Measurements from ENCODE around the gene NWD2. TPM values are rescaled to one million over a fixed set of nuclear protein-coding genes. Genes with fewer than 3 reads are reported as not detected.

The NWD2 gene
- total RNA-seq, 2 donors from 2014 or later = 0.23 TPM; not detected in 1

DNA sequence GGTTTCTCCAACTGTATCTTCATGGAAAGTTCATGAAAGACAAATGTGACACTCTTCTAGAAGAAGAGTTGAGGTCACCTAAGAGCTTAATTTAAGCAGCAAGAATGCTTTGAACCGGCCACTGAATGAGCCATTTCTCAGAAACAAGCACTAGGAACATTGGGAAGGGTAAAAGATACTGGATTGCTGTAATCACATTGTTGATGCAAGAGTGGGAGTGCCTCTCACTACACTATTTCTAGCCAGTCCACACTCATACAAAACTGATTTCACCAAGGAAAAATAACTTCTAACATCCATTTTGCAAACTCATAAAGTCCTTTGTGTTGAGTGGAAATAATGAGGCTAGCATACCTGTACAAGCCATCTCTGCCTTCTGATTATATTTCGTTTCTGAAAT lies 221.3 kb downstream of the NWD2 start:
- Histone ChIP-seq H3K27me3 (replicated peaks; ENCODE audit: insufficient read depth) (no peaks in the 10 kb centered on the region), H3K4me3 (no peak overlapping the region), H3K27ac (no peak overlapping the region), H3K9me3 (no peaks in the 10 kb centered on the region), H3K4me1 (replicated peaks) (no peaks in the 10 kb centered on the region), H3K36me3 (no peaks in the 10 kb centered on the region)
- 96% methylated on average over 2 of the region's 2 CpGs for WGBS
- intact Hi-C loops (cut with DNase I) = no loop called here
- no peak for DNase-seq (ENCODE audit: low spot score)
- no peak for TF ChIP-seq POLR2A (IDR thresholded peaks at IDR 0.05)
- TF ChIP-seq, protein P1, sequence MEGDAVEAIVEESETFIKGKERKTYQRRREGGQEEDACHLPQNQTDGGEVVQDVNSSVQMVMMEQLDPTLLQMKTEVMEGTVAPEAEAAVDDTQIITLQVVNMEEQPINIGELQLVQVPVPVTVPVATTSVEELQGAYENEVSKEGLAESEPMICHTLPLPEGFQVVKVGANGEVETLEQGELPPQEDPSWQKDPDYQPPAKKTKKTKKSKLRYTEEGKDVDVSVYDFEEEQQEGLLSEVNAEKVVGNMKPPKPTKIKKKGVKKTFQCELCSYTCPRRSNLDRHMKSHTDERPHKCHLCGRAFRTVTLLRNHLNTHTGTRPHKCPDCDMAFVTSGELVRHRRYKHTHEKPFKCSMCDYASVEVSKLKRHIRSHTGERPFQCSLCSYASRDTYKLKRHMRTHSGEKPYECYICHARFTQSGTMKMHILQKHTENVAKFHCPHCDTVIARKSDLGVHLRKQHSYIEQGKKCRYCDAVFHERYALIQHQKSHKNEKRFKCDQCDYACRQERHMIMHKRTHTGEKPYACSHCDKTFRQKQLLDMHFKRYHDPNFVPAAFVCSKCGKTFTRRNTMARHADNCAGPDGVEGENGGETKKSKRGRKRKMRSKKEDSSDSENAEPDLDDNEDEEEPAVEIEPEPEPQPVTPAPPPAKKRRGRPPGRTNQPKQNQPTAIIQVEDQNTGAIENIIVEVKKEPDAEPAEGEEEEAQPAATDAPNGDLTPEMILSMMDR (IDR thresholded peaks at IDR 0.05) = no peak
- no peak for TF ChIP-seq POLR2AphosphoS5 (IDR thresholded peaks at IDR 0.05)

DNA sequence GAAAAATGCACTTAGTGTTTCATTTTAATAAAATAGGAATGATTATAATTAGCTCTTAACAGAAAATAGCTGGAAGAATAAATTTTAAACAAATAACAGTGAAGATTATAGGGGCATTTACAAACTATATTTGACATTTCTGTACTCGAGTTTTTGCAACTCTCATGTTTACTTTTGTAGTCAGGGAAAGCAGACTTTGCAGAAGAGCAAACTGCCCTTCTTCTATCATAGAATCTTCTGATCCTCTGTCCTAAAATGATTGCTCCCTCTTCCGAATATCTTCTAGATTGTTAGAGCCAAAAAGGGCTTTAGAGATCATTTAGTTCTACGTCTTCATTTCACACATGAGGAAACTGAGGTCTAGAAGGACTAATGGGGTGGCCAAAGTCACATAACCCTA lies 222.7 kb downstream of the NWD2 start:
- H3K4me3 ChIP-seq = no peak overlapping the region
- no peaks in the 10 kb centered on the region for H3K9me3 ChIP-seq
- H3K4me1 ChIP-seq (replicated peaks) = no peaks in the 10 kb centered on the region
- DNase-seq (ENCODE audit: low spot score) = no peak
- H3K27me3 ChIP-seq (replicated peaks; ENCODE audit: insufficient read depth) = no peaks in the 10 kb centered on the region
- no peaks in the 10 kb centered on the region for H3K36me3 ChIP-seq
- intact Hi-C loops (cut with DNase I) = no loop called here
- no peak for TF ChIP-seq POLR2A (IDR thresholded peaks at IDR 0.05)
- TF ChIP-seq POLR2AphosphoS5 (IDR thresholded peaks at IDR 0.05) = no peak
- TF ChIP-seq, protein P1 (IDR thresholded peaks at IDR 0.05) = no peak
- H3K27ac ChIP-seq = no peak overlapping the region
- WGBS = 57% methylated on average over 3 of the region's 3 CpGs

DNA sequence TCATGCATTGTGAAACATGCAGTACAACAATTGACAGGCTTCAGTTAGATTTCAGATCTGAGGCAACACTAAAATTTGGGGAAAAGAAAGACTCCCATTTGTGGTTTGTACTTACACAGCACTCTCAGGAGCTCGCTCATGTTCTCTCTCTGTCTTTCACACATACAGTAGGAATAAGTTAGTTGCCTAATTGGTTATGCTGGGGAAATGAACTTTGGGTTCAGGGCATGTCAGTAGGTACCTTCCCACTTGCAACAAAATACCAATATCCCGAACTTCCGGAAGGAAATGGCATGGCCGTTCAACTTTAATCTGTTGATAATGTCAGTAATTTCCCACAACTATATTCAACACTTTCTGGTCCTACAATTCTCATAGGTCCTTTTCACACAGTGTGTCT lies 223.3 kb downstream of the NWD2 start:
- H3K9me3 ChIP-seq = no peaks in the 10 kb centered on the region
- H3K27me3 ChIP-seq (replicated peaks; ENCODE audit: insufficient read depth) = no peaks in the 10 kb centered on the region
- no peaks in the 10 kb centered on the region for H3K4me1 ChIP-seq (replicated peaks)
- TF ChIP-seq POLR2A (IDR thresholded peaks at IDR 0.05) (no peak), POLR2AphosphoS5 (IDR thresholded peaks at IDR 0.05) (no peak)
- TF ChIP-seq, protein P1 (IDR thresholded peaks at IDR 0.05) = no peak
- no peaks in the 10 kb centered on the region for H3K36me3 ChIP-seq
- no peak for DNase-seq (ENCODE audit: low spot score)
- intact Hi-C loops (cut with DNase I) = no loop called here
- no peak overlapping the region for H3K27ac ChIP-seq
- no peak overlapping the region for H3K4me3 ChIP-seq
- 96% methylated on average over 4 of the region's 4 CpGs for WGBS

DNA sequence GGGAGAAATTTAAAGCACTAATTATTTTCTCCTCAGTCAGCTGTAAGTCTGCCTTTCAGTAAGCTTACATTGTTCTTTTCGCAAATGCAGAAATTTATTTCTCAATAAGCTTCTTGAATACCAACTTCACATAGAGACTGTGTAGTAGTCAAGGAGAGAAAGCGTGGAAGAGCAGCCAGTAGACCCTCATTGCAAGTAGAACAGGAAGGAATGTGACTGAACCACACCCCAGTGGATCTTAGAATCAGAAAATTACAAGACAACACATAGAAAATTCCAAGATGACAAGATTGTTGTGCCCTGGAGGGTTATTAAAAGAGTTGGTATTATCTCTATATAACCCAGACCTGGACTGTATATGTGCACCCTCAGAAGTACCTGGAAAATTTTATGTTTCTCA lies 224.7 kb downstream of the NWD2 start:
- no peaks in the 10 kb centered on the region for H3K27me3 ChIP-seq (replicated peaks; ENCODE audit: insufficient read depth)
- intact Hi-C loops (cut with DNase I) = no loop called here
- no peaks in the 10 kb centered on the region for H3K9me3 ChIP-seq
- H3K27ac ChIP-seq = no peak overlapping the region
- no peaks in the 10 kb centered on the region for H3K36me3 ChIP-seq
- no peak for DNase-seq (ENCODE audit: low spot score)
- H3K4me1 ChIP-seq (replicated peaks) = no peaks in the 10 kb centered on the region
- no peak overlapping the region for H3K4me3 ChIP-seq
- TF ChIP-seq POLR2AphosphoS5 (IDR thresholded peaks at IDR 0.05) = no peak
- TF ChIP-seq, protein P1 (IDR thresholded peaks at IDR 0.05) = no peak
- TF ChIP-seq POLR2A (IDR thresholded peaks at IDR 0.05) = no peak
- 97% methylated on average over 2 of the region's 2 CpGs for WGBS

DNA sequence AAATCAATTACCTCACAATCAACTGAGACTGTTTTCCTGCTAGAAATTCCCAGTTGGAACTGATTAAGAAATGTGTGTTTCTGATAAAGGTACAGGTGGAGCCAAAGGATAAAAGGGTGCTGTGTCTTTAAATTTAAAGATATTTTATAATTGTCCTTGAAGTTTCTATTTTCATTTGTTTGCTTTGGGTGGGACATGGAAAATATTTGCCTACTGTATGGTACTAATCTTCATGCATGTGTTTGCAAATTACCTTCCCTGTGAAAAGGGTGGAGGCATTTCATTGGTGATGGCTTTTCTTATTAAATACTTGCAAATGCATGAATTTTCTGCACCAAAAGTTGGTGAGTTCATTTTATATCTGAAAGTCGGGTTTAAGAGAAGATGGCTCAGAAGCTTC lies 225.7 kb downstream of the NWD2 start:
- H3K9me3 ChIP-seq = no peaks in the 10 kb centered on the region
- WGBS = 67% methylated on average over 1 of the region's 1 CpG
- TF ChIP-seq POLR2AphosphoS5 (IDR thresholded peaks at IDR 0.05) (no peak), POLR2A (IDR thresholded peaks at IDR 0.05) (no peak)
- TF ChIP-seq, protein P1 (IDR thresholded peaks at IDR 0.05) = no peak
- no peaks in the 10 kb centered on the region for H3K27me3 ChIP-seq (replicated peaks; ENCODE audit: insufficient read depth)
- no peaks in the 10 kb centered on the region for H3K36me3 ChIP-seq
- no peak overlapping the region for H3K27ac ChIP-seq
- H3K4me3 ChIP-seq = no peak overlapping the region
- intact Hi-C loops (cut with DNase I) = no loop called here
- no peak for DNase-seq (ENCODE audit: low spot score)
- H3K4me1 ChIP-seq (replicated peaks) = no peaks in the 10 kb centered on the region

All from prostate gland (tissue), 2 donors.